Suppressor macrophage (primary cell): Measurements from ENCODE around the gene PIK3IP1.

ENCODE experiments used
- DNase-seq, 4 experiments: peaks; one replicate each; pipeline ENCODE4 v3.0.0-alpha.2; 2020 to 2022

PIK3IP1 gene

DNA sequence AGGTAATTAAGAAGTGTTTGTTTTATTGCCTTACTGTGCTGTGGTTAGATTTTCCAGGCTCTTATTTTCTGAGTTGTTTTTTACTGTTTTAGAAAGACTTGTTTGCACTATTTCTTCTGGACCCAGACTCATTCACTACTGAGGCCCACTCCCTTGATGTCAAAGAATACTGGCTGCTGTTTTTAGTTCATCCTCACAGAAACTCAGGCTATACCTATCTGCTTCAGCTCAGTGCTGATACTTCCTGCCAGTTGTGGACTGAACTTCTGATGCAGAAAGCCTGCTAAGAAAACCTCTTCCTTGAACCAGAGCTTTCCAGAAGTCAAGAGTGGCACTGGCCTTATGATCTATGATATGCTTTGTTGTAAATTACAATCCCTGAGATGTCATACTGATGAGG is 15.9 kb upstream of the PIK3IP1 start:
- DNase-seq = no peak

DNA sequence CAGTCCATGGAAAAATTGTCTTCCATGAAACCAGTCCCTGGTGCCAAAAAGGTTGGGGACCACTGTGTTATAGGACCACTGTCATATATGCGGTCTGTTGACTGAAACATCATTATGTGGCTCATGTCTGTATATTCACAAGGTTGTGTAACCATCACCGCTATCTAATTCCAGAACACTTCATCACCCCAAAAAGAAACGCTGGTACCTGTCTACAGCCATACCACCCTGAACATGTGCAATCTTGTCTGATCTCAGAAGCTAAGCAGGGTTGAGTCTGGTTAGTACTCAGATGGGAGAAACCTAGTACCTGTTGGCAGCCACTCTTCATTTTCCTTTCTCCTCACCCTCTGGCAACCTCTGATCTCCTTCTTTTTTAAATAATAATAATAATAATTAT is 12.9 kb upstream of the PIK3IP1 start:
- no peak for DNase-seq

GRCh38 chr22:31302537-31302936 is 10.2 kb upstream of the PIK3IP1 start:
- no peak for DNase-seq

DNA sequence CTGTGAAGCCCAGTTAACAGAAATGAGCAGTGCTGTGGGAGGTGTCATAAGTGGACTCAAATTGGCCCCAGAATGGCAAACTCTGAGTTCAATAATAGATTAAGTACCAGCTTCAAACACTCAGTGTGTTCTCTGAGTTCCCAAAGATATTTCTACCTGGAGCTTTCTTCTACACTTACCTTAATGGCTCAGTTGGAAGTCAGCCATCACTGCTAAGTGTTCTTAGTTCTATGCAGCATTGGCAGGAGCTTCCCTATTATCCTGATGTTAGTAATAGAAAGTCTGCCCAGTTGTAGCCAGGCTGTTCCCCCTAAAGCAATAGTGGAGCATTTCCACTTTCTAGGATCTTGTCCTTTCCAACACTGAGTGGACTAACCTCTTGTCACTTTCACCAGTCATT is 9.7 kb upstream of the PIK3IP1 start:
- no peak for DNase-seq

DNA sequence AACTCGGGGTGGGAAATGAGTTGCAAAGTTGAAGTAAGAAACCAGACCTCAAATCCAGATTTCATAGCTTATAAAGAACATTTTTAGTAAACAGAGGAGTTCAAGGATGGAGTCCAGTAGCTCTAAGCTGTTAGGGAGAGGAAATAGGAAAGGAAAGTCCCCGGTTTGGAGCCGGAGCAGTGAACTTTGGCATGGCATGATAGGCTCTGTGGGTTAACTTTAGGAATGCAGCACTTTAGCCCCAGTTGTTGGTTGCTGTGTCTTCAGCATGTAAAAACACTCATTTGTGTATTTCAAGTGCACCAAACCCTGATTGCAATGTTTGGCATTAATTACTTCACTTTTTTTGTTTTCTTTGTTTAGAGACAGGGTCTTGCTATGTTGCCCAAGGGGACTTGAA is 8.6 kb upstream of the PIK3IP1 start:
- DNase-seq = no peak

DNA sequence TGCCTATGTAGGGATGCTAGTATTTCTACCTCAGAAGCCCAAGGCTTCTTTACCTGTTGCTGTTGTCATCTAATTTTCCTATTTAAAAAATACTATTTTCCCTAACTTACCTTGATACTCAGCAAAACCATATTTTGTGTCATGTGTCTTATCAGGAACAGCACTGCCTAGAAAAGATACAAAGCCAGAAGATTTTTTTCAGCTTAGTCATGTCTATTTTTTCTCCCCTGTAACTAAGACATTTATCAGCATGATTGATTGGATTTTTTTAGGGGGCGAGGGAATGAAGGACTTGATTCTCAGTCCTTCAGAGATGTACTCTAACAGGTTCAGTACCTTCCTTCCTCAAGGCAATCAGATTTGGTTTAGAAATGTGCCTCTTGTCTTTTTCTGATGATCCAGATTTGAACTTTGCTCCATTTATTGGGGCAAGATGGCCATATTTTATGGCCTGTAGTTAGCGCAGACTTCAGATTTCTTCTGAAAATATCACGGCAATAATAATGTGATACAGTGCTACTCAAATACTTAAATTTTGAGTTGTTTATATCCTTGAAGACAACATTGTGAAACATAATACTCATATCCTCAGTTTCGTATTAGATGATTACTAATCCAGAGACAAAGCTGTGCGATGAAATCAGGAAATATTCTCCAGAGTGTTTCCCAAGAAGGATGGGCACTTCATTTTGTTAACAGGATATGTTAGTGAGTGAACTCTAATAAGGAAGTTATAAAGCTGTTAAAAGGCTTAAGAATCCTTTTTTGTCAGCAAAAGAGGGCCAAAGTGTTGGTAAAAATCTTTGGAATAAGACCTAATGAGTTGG is 3.8 kb upstream of the PIK3IP1 start:
- DNase-seq = peak; percentile 47 to 89 (median 74)

DNA sequence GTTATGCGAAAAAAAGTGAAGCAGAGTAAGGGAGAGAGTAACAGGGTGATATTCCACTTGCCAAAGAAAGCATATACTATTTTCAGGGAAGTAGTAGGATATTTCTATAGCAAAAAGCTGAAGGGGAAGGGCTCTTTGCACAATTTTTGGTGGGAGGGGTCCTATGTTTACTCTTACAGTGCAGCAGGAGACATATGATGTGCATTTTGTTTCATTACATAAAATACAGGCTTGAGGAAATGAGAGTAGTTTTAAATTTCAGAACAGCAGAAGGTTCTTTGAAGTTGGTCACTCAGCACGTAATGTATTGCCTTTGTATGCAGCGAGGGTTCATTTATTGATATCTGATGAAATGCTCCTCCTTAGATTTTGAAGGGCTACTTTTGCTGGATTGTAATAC is 3.1 kb upstream of the PIK3IP1 start:
- DNase-seq = peak; percentile 35 to 70 (median 59)

DNA sequence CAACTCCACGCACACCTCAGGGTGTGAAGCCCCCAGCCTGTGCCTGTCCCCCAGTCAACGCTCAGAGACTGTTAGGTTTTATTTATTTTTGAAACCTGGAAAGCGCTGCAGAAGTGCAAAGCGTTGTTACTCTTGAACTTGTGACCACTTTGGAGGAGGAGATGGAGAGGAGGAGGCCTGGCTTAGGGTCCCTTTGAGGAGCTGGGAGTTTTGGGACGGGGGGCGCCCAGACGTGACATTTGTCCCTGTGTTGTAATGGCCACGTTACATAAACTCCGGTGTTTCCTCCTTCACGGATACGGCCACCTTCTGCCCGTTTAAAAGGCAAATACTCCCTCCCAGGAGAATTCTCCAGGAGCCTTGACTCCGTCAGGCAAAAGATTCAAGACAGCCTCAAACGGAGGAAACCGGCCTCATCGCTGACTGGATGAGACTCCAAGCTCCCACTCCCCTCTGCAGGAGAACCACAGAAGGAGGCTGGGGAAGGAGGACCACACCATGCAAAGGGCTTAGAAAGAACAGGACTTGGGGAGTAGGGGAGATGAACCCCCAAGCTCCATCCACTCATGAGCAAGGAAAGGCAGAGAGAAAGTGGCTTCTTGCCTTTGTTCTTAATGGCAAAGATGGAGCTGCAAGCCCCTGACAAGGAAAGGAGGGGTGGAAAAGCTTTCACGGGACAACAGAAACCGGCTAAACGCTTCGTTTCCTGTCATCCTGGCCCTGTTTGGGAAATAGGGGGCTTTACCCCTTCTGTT is 630 bp downstream of the PIK3IP1 start:
- peak in 3 of 4 experiments; percentile 20 to 43 (median 34) for DNase-seq

DNA sequence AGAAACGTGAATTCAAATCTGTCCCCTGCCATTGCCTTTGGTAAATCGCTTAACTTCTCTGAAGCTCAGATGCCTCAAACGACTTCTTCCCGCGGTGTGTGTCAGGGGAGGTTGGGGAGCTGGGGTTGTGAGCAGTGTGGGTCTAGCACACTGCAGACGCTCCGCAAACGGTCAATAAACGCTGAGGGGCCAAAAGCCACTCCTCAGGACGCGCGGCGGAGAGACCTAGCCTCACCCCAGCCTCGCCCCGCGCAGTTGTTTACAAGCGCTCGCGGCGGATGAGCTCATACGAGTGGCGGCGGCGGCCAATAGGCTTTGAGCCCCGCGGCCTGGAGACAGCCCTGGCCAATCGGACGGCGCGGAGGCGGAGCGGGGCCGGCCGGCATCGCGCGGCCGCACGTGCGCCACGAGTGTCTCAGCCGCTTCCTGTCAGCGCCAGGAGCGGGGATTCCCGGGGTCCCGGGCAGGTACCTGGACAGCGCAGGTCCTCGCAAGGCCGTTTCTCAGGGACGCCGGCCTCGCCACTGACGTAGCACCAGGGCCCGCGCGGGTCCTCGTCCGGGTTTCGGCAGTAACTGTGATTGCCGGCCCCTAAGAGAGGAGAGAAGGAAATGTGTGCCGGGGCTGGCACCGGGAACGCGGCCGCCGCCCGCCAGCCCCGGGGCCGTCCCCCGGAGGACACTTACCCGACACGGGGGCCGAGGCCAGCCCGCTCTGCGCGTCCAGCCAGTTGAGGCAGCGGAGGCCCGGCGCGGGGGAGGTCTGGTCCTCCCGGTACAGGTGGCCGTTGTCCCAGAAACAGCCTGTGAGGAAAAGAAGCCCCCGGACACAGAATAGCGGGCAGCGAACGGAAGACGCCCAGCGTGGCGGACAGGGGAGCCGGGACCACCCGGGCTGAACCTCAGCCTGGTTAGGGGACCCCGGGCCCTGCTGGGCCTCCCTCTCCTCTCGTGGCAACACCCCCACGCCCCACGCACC is 1.5 kb downstream of the PIK3IP1 start:
- DNase-seq = peak; percentile 96 to 98 (median 98)

- no peak for DNase-seq
Observed at GRCh38 chr22:31289344-31289743, 2.9 kb downstream of the PIK3IP1 start.

DNA sequence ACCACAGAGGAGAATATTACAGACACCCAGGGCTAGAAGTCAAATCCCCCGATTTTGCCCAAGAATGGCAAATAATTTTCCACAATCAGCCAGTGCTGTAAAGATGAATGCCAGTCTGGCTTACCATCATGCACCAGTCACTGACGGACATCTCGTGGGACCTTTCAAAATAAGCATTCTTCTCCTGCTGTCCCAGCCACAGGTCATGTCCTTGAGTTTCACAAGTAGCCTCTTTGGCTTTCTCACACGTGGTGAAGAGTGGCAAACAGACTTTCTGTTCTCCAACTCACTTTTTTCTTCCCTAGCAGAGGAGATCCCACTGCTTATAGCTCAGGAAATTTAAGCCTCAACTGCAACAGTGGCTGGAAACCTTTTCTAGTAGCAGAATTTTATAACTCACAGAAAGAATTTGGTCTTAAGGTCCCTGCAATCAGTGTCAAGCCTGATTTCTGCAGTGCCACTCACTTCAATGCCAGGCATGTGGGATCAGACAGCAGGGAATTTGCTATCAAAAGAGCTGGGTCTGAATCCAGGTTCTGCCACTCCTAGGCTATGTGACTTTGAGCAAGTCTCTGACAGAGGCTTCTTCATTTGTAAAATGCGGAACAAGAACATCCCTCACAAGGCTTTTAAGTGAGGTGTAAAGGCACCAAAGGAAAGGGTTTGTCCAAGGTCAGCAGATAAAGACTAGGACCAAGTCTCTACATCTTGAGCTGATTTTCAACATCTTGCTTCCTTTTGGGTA is 3.6 kb downstream of the PIK3IP1 start:
- DNase-seq = peak; percentile 50 to 78 (median 69)

DNA sequence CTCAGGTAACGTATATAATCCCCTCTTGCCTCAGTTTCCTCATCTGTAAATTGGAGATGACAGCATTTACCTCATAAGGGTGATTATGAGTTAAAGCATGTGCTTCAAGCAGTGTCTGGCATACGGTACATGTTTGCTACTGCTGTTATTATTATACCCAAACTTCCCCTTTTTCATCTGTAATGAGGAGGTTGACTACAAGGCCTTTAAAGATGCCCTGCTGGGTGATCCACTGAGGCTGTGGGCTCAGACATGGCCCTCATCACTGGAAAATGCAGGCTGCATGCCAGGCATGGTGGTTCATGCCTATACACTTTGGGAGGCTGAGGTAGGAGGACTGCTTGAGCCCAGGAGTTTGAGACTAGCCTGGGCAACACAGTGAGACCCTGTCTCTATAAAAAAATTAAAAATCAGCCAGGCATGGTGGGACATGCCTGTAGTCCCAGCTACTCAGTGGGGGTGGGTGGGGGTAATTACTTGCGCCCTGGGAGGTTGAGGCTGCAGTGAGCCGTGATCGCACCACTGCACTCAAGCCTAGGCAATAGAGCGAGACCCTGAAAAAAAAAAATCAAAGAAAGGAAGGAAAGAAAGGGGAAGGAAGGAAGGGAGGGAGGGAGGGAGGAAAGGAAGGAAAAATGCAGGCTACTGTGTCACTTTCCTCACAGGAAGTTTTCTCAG is 4.3 kb downstream of the PIK3IP1 start:
- peak; percentile 37 to 66 (median 52) for DNase-seq

GRCh38 chr22:31286360-31287255 is 5.7 kb downstream of the PIK3IP1 start:
- DNase-seq = peak; percentile 85 to 95 (median 91)

GRCh38 chr22:31284281-31285155 is 7.8 kb downstream of the PIK3IP1 start:
- peak in 1 of 4 experiments; percentile 20 for DNase-seq

DNA sequence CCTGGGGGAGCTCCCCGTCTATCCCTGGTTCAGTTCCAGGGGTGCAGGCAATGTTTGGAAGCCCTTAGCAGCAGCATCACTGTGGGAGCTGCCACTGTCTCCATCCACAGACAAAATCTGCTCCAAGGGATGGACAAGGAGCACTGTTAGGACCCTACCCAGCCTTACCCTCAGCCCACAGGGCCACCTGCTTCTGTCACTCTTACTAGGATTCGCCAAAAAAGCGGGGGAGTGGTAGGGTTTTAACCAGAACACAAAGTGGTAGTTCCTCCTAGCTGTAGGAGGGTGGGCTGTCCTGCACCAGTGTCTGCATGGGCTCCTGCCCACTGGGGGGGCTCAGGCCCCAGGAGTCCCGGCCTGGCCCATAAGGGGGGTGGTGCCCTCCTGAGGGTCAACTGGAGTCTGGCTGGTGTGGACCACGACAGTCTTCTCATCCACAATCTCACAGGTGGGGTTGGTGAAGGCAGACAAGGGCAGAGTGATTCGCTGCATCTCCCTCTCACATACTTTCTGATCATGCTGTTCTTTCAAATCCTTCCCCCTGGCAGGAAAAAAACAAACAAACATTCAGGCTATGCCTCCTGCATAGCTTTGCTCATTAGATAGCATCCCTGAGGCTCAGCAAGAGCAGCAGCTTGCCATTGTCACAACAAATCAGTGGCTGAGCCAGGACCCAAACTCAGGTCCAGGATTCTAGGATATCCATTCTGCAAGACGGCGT is 9.4 kb downstream of the PIK3IP1 start:
- no peak for DNase-seq

DNA sequence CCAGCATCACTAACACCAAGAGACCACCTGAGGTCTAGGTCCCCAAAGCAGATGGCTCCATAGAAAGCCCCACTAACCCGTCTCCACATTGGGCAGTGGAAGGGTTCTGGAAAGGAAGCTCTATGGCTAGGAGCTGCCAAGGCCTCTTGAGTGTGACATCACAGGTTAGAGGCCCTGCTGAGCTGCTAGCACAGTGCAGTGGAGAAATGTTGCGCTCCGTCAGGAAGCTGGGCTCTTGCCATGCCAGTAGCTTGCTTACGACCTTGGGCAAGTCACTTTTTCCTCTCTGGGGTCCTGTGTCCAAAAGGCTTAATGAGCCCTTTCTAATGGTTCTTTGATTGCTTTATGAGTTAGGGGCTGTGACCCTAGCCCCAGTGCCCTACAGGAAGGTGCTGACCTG is 10.6 kb downstream of the PIK3IP1 start:
- no peak for DNase-seq

GRCh38 chr22:31279821-31280505 is 12.3 kb downstream of the PIK3IP1 start:
- DNase-seq = no peak

DNA sequence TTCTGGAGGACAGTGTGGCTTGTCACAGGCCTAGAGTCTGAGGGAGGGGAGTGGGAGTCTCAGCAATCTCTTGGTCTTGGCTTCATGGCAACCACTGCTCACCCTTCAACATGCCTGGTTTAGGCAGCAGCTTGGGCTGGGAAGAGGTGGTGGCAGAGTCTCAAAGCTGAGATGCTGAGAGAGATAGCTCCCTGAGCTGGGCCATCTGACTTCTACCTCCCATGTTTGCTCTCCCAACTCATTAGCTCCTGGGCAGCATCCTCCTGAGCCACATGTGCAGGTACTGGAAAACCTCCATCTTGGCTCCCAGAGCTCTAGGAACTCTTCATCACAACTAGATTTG is 13.0 kb downstream of the PIK3IP1 start:
- no peak for DNase-seq
